A673 (cell line): ENCODE data around the gene SERPINB8.

ENCODE experiments used
- EZH2 ChIP-seq: fragments of 200-600 bp; sonication (generic); IDR thresholded peaks from 2 replicates; pipeline ENCODE4 v1.6.1; 2017; ENCODE audit warnings: borderline replicate concordance, low read depth, mild to moderate bottlenecking, mixed read lengths, antibody characterized with exemption, low read length; ENCODE audit not compliant: poor library complexity, severe bottlenecking
- TF ChIP-seq, protein P1 (sequence below): fragments of 300-800, 200-600 bp; sonication (generic); conservative IDR thresholded peaks from 2 replicates; pipeline ENCODE4 v1.5.1; 2017; ENCODE audit warnings: low read depth, mild to moderate bottlenecking, antibody characterized with exemption, low read length, moderate library complexity, mixed read lengths

DNA sequence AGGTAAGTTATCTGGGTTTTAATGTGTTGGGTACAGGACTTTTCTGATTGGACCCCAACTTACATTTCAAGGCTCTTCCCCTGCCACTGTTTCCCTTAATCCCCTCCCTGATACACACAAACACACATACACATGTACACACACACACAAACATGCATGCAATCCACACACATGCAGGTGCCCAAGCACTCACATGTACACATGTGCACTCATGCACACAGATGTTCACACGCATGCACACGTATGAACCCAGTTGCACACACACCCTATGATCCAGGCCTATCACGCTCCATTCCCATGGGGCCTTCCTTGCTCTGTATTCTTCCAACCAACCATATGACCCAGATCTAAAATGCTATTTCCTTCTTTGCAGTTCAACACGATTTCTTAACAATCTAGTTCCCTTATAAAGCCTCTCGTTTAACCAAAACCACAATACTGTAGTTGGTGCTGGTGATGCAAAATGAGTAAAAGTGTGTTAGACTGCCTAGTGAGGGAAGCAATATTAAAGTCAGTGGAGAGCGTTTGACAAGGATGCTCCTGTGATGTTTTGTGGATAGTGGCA lies 11.1 kb downstream of the SERPINB8 start:
- TF ChIP-seq, protein P1, sequence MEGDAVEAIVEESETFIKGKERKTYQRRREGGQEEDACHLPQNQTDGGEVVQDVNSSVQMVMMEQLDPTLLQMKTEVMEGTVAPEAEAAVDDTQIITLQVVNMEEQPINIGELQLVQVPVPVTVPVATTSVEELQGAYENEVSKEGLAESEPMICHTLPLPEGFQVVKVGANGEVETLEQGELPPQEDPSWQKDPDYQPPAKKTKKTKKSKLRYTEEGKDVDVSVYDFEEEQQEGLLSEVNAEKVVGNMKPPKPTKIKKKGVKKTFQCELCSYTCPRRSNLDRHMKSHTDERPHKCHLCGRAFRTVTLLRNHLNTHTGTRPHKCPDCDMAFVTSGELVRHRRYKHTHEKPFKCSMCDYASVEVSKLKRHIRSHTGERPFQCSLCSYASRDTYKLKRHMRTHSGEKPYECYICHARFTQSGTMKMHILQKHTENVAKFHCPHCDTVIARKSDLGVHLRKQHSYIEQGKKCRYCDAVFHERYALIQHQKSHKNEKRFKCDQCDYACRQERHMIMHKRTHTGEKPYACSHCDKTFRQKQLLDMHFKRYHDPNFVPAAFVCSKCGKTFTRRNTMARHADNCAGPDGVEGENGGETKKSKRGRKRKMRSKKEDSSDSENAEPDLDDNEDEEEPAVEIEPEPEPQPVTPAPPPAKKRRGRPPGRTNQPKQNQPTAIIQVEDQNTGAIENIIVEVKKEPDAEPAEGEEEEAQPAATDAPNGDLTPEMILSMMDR: no peak
- TF ChIP-seq EZH2: no peak
